Gastrocnemius medialis (tissue), 4 donors: ENCODE results near the gene HSPA1L. TPM values are rescaled to one million over a fixed set of nuclear protein-coding genes. Genes with fewer than 3 reads are reported as not detected.
"Not testable (repeated sequence)": the region's sequence is repeated elsewhere in the genome, so short reads cannot be mapped to it uniquely, and the experiment has no call there.

ENCODE experiments used
- ATAC-seq, 2 donors: fragments of 150-250 bp; one replicate each; pipeline ENCODE4 v1.9.1; 2016
- DNase-seq, 2 donors: peaks; one replicate each; pipeline ENCODE4 v3.0.0-alpha.2; 2019
- H3K27ac ChIP-seq, 4 donors: fragments of 200-600 bp; sonication (generic); 1 replicate in 1 of 4; 2 replicates in 3 of 4; pipeline ENCODE4 v1.5.1; 2016 to 2018; ENCODE audit warnings: mild to moderate bottlenecking in 2 of 4, moderate library complexity in 1 of 4
- H3K27me3 ChIP-seq, 3 donors: fragments of 200-600 bp; sonication (generic) in 2 of 3; 1 replicate in 1 of 3; 2 replicates in 2 of 3; pipeline versions ENCODE4 v1.5.1 to v1.6.0; 2016 to 2019; ENCODE audit warnings: mild to moderate bottlenecking in 1 of 3, moderate library complexity in 1 of 3
- H3K36me3 ChIP-seq, 2 donors: fragments of 200-600 bp; sonication (generic) in 1 of 2; one replicate each; pipeline ENCODE4 v1.5.1; 2017 to 2018
- H3K4me1 ChIP-seq, 2 donors: fragments of 200-600 bp; sonication (generic) in 1 of 2; one replicate each; pipeline ENCODE4 v1.5.1; 2016 to 2017; ENCODE audit warnings: mild to moderate bottlenecking in 2 of 2
- H3K4me3 ChIP-seq, 4 donors: fragments of 200-600 bp; sonication (generic) in 3 of 4; 1 replicate in 1 of 4; 2 replicates in 3 of 4; pipeline ENCODE4 v1.5.1; 2016 to 2019; ENCODE audit warnings: mild to moderate bottlenecking in 2 of 4
- H3K9me3 ChIP-seq, 3 donors: fragments of 200-600 bp; sonication (generic) in 2 of 3; 1 replicate in 1 of 3; 2 replicates in 2 of 3; pipeline ENCODE4 v1.5.1; 2016 to 2019
- POLR2A ChIP-seq, 2 donors: fragments of 450-650 bp; IDR thresholded peaks; one replicate each; pipeline ENCODE4 v1.6.1; 2017; ENCODE audit warnings: antibody characterized with exemption in 2 of 2, mild to moderate bottlenecking in 2 of 2, moderate library complexity in 2 of 2
- in situ Hi-C, 4 donors: fragments of 200-750 bp; cut with MboI; loops; one replicate each; pipeline versions ENCODE4 v1.15.0 to v1.8.0; 2017; ENCODE audit warnings: low sequenced_read_pairs in 4 of 4
- intact Hi-C: fragments of 100-400 bp; cut with DNase I; formaldehyde crosslinking; loops from one replicate; pipeline ENCODE4 v1.15.1; 2023; ENCODE audit warnings: low total_unique reads
- total RNA-seq, 4 donors: library from RNA; depleted of rRNA; stranded (reverse); fragments of >200 nt; gene quantifications; one replicate each; pipeline versions ENCODE4 v1.1.0 to v1.2.3, GENCODE V29; 2016
- TF ChIP-seq, protein P1 (sequence below), 5 experiments: fragments of 450-650 bp in 3 of 5; fragments of 200-600 bp in 2 of 5; sonication (generic) in 2 of 5; IDR thresholded peaks in 4 of 5; conservative IDR thresholded peaks in 1 of 5; 1 replicate in 4 of 5; 2 replicates in 1 of 5; pipeline ENCODE4 v1.5.1; 2016 to 2019; ENCODE audit warnings: antibody characterized with exemption in 5 of 5, mild to moderate bottlenecking in 3 of 5, moderate library complexity in 3 of 5

The HSPA1L gene
- total RNA-seq, 4 donors from 2014 or later: 1.1 to 7.1 (median 3.5) TPM

DNA sequence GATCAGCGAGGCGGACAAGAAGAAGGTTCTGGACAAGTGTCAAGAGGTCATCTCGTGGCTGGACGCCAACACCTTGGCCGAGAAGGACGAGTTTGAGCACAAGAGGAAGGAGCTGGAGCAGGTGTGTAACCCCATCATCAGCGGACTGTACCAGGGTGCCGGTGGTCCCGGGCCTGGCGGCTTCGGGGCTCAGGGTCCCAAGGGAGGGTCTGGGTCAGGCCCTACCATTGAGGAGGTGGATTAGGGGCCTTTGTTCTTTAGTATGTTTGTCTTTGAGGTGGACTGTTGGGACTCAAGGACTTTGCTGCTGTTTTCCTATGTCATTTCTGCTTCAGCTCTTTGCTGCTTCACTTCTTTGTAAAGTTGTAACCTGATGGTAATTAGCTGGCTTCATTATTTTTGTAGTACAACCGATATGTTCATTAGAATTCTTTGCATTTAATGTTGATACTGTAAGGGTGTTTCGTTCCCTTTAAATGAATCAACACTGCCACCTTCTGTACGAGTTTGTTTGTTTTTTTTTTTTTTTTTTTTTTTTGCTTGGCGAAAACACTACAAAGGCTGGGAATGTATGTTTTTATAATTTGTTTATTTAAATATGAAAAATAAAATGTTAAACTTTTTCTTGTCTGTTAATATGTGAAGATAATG, 14.7 kb upstream of the HSPA1L start:
- peak in 1 of 2 donors; percentile 64 for DNase-seq
- no peaks in the 10 kb centered on the region for H3K36me3 ChIP-seq
- TF ChIP-seq POLR2A (IDR thresholded peaks at IDR 0.05): no peak
- TF ChIP-seq, protein P1, sequence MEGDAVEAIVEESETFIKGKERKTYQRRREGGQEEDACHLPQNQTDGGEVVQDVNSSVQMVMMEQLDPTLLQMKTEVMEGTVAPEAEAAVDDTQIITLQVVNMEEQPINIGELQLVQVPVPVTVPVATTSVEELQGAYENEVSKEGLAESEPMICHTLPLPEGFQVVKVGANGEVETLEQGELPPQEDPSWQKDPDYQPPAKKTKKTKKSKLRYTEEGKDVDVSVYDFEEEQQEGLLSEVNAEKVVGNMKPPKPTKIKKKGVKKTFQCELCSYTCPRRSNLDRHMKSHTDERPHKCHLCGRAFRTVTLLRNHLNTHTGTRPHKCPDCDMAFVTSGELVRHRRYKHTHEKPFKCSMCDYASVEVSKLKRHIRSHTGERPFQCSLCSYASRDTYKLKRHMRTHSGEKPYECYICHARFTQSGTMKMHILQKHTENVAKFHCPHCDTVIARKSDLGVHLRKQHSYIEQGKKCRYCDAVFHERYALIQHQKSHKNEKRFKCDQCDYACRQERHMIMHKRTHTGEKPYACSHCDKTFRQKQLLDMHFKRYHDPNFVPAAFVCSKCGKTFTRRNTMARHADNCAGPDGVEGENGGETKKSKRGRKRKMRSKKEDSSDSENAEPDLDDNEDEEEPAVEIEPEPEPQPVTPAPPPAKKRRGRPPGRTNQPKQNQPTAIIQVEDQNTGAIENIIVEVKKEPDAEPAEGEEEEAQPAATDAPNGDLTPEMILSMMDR (IDR thresholded peaks at IDR 0.05 in 4 of 5, conservative IDR thresholded peaks at IDR 0.05 in 1 of 5): peak; percentile 35 to 73 (median 43)
- peaks cover 26 to 32% of the 10 kb centered on the region in 2 donors for H3K4me1 ChIP-seq
- intact Hi-C loops (loop anchor here (1.0 to 10.0 kb wide), 6 partner anchors 34 to 1215 kb away; partner anchors contain the start of genes ATP6V1G2, CSNK2B, DDX39B and LY6G5B), in situ Hi-C loops (loop anchor here in 2 of 4 donors (10.0 kb wide), 3 partner anchors 55 to 155 kb away; partner anchors contain the start of genes VWA7 (in 2 of the 2) and LY6G5C (in 1 of the 2))
- peak overlapping the region; percentile 87 to 97 (median 92) for H3K27ac ChIP-seq
- H3K9me3 ChIP-seq: no peaks in the 10 kb centered on the region
- ATAC-seq: no peak
- H3K4me3 ChIP-seq: peak overlapping the region; percentile 67 to 78 (median 73)
- no peaks in the 10 kb centered on the region for H3K27me3 ChIP-seq

DNA sequence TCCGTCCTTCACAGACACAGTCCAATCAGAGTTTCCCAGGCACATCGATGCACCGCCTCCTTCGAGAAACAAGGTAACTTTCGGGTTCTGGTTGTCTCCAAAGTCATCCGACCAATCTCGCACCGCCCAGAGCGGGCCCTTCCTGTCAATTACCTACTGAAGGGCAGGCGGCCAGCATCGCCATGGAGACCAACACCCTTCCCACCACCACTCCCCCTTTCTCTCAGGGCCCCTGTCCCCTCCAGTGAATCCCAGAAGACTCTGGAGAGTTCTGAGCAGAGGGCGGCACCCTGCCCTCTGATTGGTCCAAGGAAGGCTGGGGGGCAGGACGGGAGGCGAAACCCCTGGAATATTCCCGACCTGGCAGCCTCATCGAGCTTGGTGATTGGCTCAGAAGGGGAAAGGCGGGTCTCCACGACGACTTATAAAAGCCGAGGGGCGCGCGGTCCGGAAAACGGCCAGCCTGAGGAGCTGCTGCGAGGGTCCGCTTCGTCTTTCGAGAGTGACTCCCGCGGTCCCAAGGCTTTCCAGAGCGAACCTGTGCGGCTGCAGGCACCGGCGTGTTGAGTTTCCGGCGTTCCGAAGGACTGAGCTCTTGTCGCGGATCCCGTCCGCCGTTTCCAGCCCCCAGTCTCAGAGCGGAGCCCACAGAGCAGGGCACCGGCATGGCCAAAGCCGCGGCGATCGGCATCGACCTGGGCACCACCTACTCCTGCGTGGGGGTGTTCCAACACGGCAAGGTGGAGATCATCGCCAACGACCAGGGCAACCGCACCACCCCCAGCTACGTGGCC, 12.4 kb upstream of the HSPA1L start, which contains the start of gene HSPA1B:
HSPA1B (plus strand) TSS at position 453 of the 794 bp plus-strand sequence; CDS start at position 666, 213 bp downstream.
- in situ Hi-C loops (no loop called here), intact Hi-C loops (loop anchor here (1.0 to 10.0 kb wide), 2 partner anchors 124 to 1213 kb away; partner anchors contain the start of genes ABHD16A, MRPS18B and PPP1R10)
- Histone ChIP-seq H3K4me3 (peak within 1 kb of the TSS; percentile 73 to 92 (median 76)), H3K36me3 (no peaks in the 10 kb centered on the region), H3K27ac (peak within 1 kb of the TSS; percentile 97 to 98 (median 97)), H3K4me1 (peaks cover 37 to 39% of the 10 kb centered on the region in 2 donors), H3K9me3 (no peaks in the 10 kb centered on the region), H3K27me3 (no peaks in the 10 kb centered on the region)
- DNase-seq (peak; percentile 100), ATAC-seq (peak; percentile 79 to 80)
- peak; percentile 100 for TF ChIP-seq POLR2A (IDR thresholded peaks at IDR 0.05)
- TF ChIP-seq, protein P1 (IDR thresholded peaks at IDR 0.05 in 4 of 5, conservative IDR thresholded peaks at IDR 0.05 in 1 of 5): peak in 2 of 5 experiments; percentile 16 to 17

DNA sequence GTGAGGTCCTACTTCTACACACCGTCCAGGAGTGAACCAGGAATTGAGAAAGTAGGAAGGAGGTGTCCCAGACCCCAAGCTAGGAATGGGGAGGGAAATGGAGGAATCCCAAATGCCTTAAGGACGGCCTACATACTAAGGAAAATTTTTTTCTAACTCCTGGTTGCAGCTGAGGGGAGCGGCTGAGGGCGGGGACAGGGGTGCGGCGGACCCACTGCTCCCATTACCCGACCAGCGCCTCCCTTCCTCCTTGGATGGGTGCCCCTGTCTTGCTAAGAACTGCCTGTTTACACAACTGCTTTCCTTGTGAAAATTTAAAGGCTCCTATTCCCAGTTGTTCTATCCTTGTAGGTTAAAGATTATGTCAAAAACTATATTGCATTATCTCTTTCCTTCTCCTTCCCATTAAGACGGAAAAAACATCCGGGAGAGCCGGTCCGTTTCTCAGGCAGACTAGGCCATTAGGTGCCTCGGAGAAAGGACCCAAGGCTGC, 11.8 kb upstream of the HSPA1L start:
- DNase-seq (peak; percentile 81 to 87), ATAC-seq (peak; percentile 22 to 28)
- H3K36me3 ChIP-seq: no peaks in the 10 kb centered on the region
- TF ChIP-seq, protein P1 (IDR thresholded peaks at IDR 0.05 in 4 of 5, conservative IDR thresholded peaks at IDR 0.05 in 1 of 5): no peak
- TF ChIP-seq POLR2A (IDR thresholded peaks at IDR 0.05): no peak
- intact Hi-C loops: loop anchor here (1.0 to 10.0 kb wide), 2 partner anchors 124 to 1212 kb away; partner anchors contain the start of genes ABHD16A, MRPS18B and PPP1R10
- H3K27ac ChIP-seq: peak overlapping the region; percentile 97 to 98 (median 97)
- in situ Hi-C loops: no loop called here
- peaks cover 37 to 39% of the 10 kb centered on the region in 2 donors for H3K4me1 ChIP-seq
- no peaks in the 10 kb centered on the region for H3K27me3 ChIP-seq
- peak overlapping the region; percentile 48 to 76 (median 62) for H3K4me3 ChIP-seq
- no peaks in the 10 kb centered on the region for H3K9me3 ChIP-seq

DNA sequence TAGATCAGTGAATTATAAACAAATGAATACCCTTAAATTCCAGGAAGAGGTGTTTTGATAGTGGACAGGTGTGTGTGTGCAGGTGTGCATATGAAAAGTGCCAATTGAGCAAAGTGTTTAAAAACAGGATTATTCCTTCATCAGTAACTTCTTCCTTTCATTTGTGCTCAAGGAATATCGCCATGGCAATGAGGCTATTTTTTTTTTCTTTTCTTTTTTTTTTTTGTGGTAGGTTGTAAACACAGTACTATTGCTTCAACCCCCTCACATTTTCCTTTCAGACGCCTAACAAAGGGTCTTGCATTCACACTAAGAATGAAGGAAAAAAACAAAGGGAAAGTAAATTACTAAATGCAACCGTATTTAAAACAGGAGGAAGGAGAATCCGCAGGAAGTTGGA, 10.5 kb upstream of the HSPA1L start:
- no peak for ATAC-seq
- H3K4me1 ChIP-seq: peaks cover 38% of the 10 kb centered on the region in 2 donors
- in situ Hi-C loops (no loop called here), intact Hi-C loops (loop anchor here (10.0 kb wide), 1 partner anchor 1211 kb away; the partner anchor contains the start of genes MRPS18B and PPP1R10)
- no peaks in the 10 kb centered on the region for H3K27me3 ChIP-seq
- no peaks in the 10 kb centered on the region for H3K9me3 ChIP-seq
- H3K27ac ChIP-seq: peak overlapping the region; percentile 97 to 98 (median 97)
- TF ChIP-seq, protein P1 (IDR thresholded peaks at IDR 0.05 in 4 of 5, conservative IDR thresholded peaks at IDR 0.05 in 1 of 5): no peak
- no peak for TF ChIP-seq POLR2A (IDR thresholded peaks at IDR 0.05)
- no peaks in the 10 kb centered on the region for H3K36me3 ChIP-seq
- H3K4me3 ChIP-seq: no peak overlapping the region
- no peak for DNase-seq

DNA sequence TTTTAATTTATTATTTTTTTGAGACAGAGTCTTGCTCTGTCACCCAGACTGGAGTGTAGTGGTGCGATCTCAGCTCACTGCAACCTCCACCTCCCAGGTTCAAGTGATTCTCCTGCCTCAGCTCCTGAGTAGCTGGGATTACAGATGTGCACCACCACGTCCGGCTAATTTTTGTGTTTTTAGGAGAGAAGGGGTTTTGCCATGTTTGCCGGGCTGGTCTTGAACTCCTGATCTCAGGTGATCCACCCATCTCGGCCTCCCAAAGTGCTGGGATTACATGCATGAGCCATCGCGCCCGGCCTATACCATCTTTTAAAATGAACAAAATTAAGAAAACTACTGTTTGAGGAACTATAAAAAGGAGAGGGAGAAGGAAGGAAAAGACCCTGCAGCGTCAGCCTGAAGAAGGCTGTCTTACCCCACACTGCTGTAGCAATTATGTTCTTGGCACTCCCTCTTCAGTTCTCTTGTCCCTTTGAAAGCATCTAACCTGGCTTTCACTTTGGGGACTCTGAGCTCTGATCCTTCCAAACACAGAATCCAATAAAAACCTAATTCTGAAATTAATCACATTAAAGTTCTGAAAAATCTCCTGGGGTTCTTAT, 8.6 kb upstream of the HSPA1L start:
- ATAC-seq, H3K4me3 ChIP-seq, DNase-seq, H3K27me3 ChIP-seq, H3K36me3 ChIP-seq, H3K9me3 ChIP-seq: not testable (repeated sequence)
- in situ Hi-C loops (loop anchor here in 1 of 4 donors (25.0 kb wide), 1 partner anchor 364 kb away; the partner anchor contains the start of genes AGER, AGPAT1, GPSM3 and PBX2), intact Hi-C loops (loop anchor here (5.0 to 10.0 kb wide), 2 partner anchors 1149 to 1209 kb away; partner anchors contain the start of genes MRPS18B and PPP1R10)
- Histone ChIP-seq H3K27ac (peak overlapping the region; percentile 97 to 98 (median 97)), H3K4me1 (peaks cover 55 to 56% of the 10 kb centered on the region in 2 donors)
